Measurements from ENCODE around the gene CEBPZOS. TPM values are rescaled to one million over a fixed set of nuclear protein-coding genes. Genes with fewer than 3 reads are reported as not detected.

The CEBPZOS gene
- total and polyA plus RNA-seq, 2 of the 8 experiments (the other 6 are each of a cell fraction or from before 2014, with no cell fraction given) = 27.3 to 43.5 TPM

GRCh38 chr2:37156857-37157714 is 39.2 kb upstream of the CEBPZOS start, which contains the start of gene EIF2AK2:
EIF2AK2 (minus strand) TSS chr2:37156980; CDS start chr2:37147806, 9,174 bp downstream.
- Histone ChIP-seq H2BK5ac (ENCODE audit: low read depth, low read length) (peak within 1 kb of the TSS; percentile 48; the same call in 1 of the 2 replicates), H3K23ac (ENCODE audit: insufficient read length) (no peak within 1 kb of the TSS), H3K79me1 (ENCODE audit: low read depth, low read length) (peaks cover 2% of the 10 kb centered on the region; the same call in 1 of the 2 replicates), H2BK20ac (ENCODE audit: low read length) (no peak within 1 kb of the TSS), H3K23me2 (ENCODE audit: low read depth, low read length) (peaks cover 6% of the 10 kb centered on the region; the same call in 1 of the 2 replicates), H2AFZ (ENCODE audit: low read length) (peak within 1 kb of the TSS; percentile 28; the same call in 1 of the 2 replicates), H2AK5ac (ENCODE audit: low read depth, low read length) (0 out of 2 replicates have a peak within 1 kb of the TSS, but pooled peaks have one; percentile 4), H4K5ac (ENCODE audit: insufficient read length, low read depth, low read length) (no peak within 1 kb of the TSS), H3K27ac (ENCODE audit: low read depth, low read length) (no peak within 1 kb of the TSS), H2BK15ac (ENCODE audit: low read length) (0 out of 2 replicates have a peak within 1 kb of the TSS, but pooled peaks have one; percentile 2), H4K8ac (ENCODE audit: extremely low read depth, insufficient read depth, low read length) (peak within 1 kb of the TSS; percentile 26; the same call in 1 of the 2 replicates), H3K9ac (replicated peaks in 1 of 4; ENCODE audit: extremely low read depth in 1 of 4, low read depth in 3 of 4, low read length in 3 of 4) (peak within 1 kb of the TSS; percentile 54 to 78 (median 63)), H3K4me1 (replicated peaks in 1 of 4; ENCODE audit: control insufficient read depth in 3 of 4, insufficient read depth in 4 of 4, low read length in 3 of 4) (peaks cover 0 to 11% (median 8%) of the 10 kb centered on the region in 4 experiments; a peak in 6 of 7 replicates), H4K91ac (replicated peaks; ENCODE audit: insufficient read length, low read length) (peak within 1 kb of the TSS; percentile 37), H3K4me3 (ENCODE audit: extremely low read depth in 1 of 4, insufficient read depth in 2 of 4, low read depth in 3 of 4, low read length in 4 of 4) (peak within 1 kb of the TSS; percentile 61 to 87 (median 70)), H2BK12ac (ENCODE audit: low read depth, low read length) (peak within 1 kb of the TSS; percentile 60; the same call in 1 of the 2 replicates), H3K56ac (replicated peaks; ENCODE audit: insufficient read length, low read depth, low read length) (no peak within 1 kb of the TSS), H4K20me1 (replicated peaks in 1 of 2; ENCODE audit: control insufficient read depth in 1 of 2, insufficient read depth in 2 of 2, low read length in 2 of 2) (no peaks in the 10 kb centered on the region), H3K14ac (ENCODE audit: insufficient read length) (no peak within 1 kb of the TSS), H3K9me3 (ENCODE audit: insufficient read depth in 2 of 2, low read depth in 1 of 2, low read length in 1 of 2) (no peaks in the 10 kb centered on the region), H3K27me3 (replicated peaks in 1 of 4; ENCODE audit: control insufficient read depth in 3 of 4, extremely low read depth in 1 of 4, insufficient read depth in 3 of 4, low read length in 3 of 4) (no peaks in the 10 kb centered on the region), H2BK120ac (replicated peaks; ENCODE audit: low read depth, low read length) (peak within 1 kb of the TSS; percentile 14), H3K18ac (ENCODE audit: extremely low read depth, low read length) (peak within 1 kb of the TSS; percentile 10), H3K79me2 (ENCODE audit: control insufficient read depth in 1 of 2, insufficient read depth in 2 of 2, low read length in 2 of 2) (peaks cover 0 to 30% of the 10 kb centered on the region in 2 experiments; a peak in 2 of 4 replicates), H3K4ac (replicated peaks; ENCODE audit: insufficient read length, low read depth, low read length) (peak within 1 kb of the TSS; percentile 1), H3K4me2 (ENCODE audit: insufficient read depth in 1 of 2, low read depth in 2 of 2, low read length in 2 of 2) (peak within 1 kb of the TSS; percentile 83 to 90), H3K36me3 (ENCODE audit: control insufficient read depth in 2 of 4, insufficient read depth in 4 of 4, low read length in 3 of 4) (no peaks in the 10 kb centered on the region; a peak in 2 of 8 replicates)
- WGBS, 2 experiments (ENCODE audit: extremely low coverage in 1 of 2, insufficient coverage in 1 of 2, insufficient read length in 1 of 2, insufficient replicate concordance in 2 of 2, low coverage in 1 of 2, low lambda C conversion rate in 2 of 2, missing lambda C conversion rate in 1 of 2) = 55% methylated on average over 12 of the region's 55 CpGs; no CpG with 5 or more reads in 1 of the 2 experiments
- no peak for FAIRE-seq
- DNase-seq (ENCODE audit: low read depth in 1 of 2, low spot score in 2 of 2) = peak in 1 of 2 experiments; percentile 86
- CTCF ChIA-PET (ENCODE audit: partially characterized antibody) = interaction anchor here (1.0 to 3.2 kb wide), 3 partner anchors 11 to 93 kb away, joined by 3 to 16 read pairs (median 4); no protein-coding TSS in a partner anchor
- POLR2A ChIA-PET (ENCODE audit: partially characterized antibody) = interaction anchor here (0.8 to 3.8 kb wide), 10 partner anchors 9 to 193 kb away, joined by 3 to 15 read pairs (median 4); partner anchors contain the start of genes CEBPZ and NDUFAF7
- TF ChIP-seq BRCA1 (IDR thresholded peaks at IDR 0.05; ENCODE audit: low read depth, low read length) (peak; percentile 65; the same call in 1 of the 2 replicates), JUN (IDR thresholded peaks at IDR 0.05; ENCODE audit: low read depth, low read length) (no peak), NRF1 (IDR thresholded peaks at IDR 0.05; ENCODE audit: low read depth, low read length) (no peak), CBX8 (IDR thresholded peaks at IDR 0.05; ENCODE audit: borderline replicate concordance, low read depth, low read length) (no peak), RFX5 (IDR thresholded peaks at IDR 0.05; ENCODE audit: borderline replicate concordance, low read depth, low read length) (no peak), RBBP5 (IDR thresholded peaks at IDR 0.05; ENCODE audit: borderline replicate concordance, low read depth, low read length) (peak; percentile 71; the same call in 1 of the 2 replicates), SIN3A (conservative IDR thresholded peaks at IDR 0.05 in 1 of 2, IDR thresholded peaks at IDR 0.05 in 1 of 2; ENCODE audit: low read depth in 1 of 2, low read length in 2 of 2) (no peak), CHD2 (IDR thresholded peaks at IDR 0.05; ENCODE audit: low read length) (peak; percentile 91), TAF1 (IDR thresholded peaks at IDR 0.05; ENCODE audit: low read depth, low read length) (0 out of 2 replicates have a peak, but pooled peaks have one; percentile 66)

Data from H1 (cell line).